GM19043 (cell line): ENCODE measurements around the gene NTRK2.
"Not testable (repeated sequence)": the region's sequence is repeated elsewhere in the genome, so short reads cannot be mapped to it uniquely, and the experiment has no call there.

Experiments
- ATAC-seq: cut with Tn5 transposase; IDR thresholded peaks from one replicate; pipeline ENCODE4 v1.9.1; 2021; ENCODE audit warnings: low read depth; ENCODE audit not compliant: unreplicated experiment

The NTRK2 gene

GRCh38 chr9:85042981-85043647 lies 373.6 kb downstream of the NTRK2 start:
- no peak for ATAC-seq

GRCh38 chr9:85045271-85045670 lies 375.7 kb downstream of the NTRK2 start:
- no peak for ATAC-seq

GRCh38 chr9:85046475-85046874 lies 376.9 kb downstream of the NTRK2 start:
- ATAC-seq = no peak

GRCh38 chr9:85053206-85053786 lies 383.8 kb downstream of the NTRK2 start:
- no peak for ATAC-seq

GRCh38 chr9:85054017-85054416 lies 384.5 kb downstream of the NTRK2 start:
- ATAC-seq = no peak

GRCh38 chr9:85055506-85056202 lies 386.1 kb downstream of the NTRK2 start:
- ATAC-seq = no peak

GRCh38 chr9:85056203-85056572 lies 386.7 kb downstream of the NTRK2 start:
- ATAC-seq = no peak

- no peak for ATAC-seq
Observed at GRCh38 chr9:85061969-85062368, 392.4 kb downstream of the NTRK2 start.

GRCh38 chr9:85062385-85063022 lies 393.0 kb downstream of the NTRK2 start:
- no peak for ATAC-seq

- no peak for ATAC-seq
Observed at GRCh38 chr9:85064811-85065371, 395.4 kb downstream of the NTRK2 start.

- ATAC-seq = no peak
Observed at GRCh38 chr9:85067792-85068191, 398.3 kb downstream of the NTRK2 start.

- not testable (repeated sequence) for ATAC-seq
Observed at GRCh38 chr9:85069421-85069820, 399.9 kb downstream of the NTRK2 start.
